GM18870 (cell line): ENCODE measurements around the gene KNDC1.
"Not testable (repeated sequence)": the region's sequence is repeated elsewhere in the genome, so short reads cannot be mapped to it uniquely, and the experiment has no call there.

Source experiments
- ATAC-seq: cut with Tn5 transposase; IDR thresholded peaks from one replicate; pipeline ENCODE4 v1.9.1; 2021; ENCODE audit warnings: moderate library complexity; ENCODE audit not compliant: unreplicated experiment

Gene KNDC1, protein sequence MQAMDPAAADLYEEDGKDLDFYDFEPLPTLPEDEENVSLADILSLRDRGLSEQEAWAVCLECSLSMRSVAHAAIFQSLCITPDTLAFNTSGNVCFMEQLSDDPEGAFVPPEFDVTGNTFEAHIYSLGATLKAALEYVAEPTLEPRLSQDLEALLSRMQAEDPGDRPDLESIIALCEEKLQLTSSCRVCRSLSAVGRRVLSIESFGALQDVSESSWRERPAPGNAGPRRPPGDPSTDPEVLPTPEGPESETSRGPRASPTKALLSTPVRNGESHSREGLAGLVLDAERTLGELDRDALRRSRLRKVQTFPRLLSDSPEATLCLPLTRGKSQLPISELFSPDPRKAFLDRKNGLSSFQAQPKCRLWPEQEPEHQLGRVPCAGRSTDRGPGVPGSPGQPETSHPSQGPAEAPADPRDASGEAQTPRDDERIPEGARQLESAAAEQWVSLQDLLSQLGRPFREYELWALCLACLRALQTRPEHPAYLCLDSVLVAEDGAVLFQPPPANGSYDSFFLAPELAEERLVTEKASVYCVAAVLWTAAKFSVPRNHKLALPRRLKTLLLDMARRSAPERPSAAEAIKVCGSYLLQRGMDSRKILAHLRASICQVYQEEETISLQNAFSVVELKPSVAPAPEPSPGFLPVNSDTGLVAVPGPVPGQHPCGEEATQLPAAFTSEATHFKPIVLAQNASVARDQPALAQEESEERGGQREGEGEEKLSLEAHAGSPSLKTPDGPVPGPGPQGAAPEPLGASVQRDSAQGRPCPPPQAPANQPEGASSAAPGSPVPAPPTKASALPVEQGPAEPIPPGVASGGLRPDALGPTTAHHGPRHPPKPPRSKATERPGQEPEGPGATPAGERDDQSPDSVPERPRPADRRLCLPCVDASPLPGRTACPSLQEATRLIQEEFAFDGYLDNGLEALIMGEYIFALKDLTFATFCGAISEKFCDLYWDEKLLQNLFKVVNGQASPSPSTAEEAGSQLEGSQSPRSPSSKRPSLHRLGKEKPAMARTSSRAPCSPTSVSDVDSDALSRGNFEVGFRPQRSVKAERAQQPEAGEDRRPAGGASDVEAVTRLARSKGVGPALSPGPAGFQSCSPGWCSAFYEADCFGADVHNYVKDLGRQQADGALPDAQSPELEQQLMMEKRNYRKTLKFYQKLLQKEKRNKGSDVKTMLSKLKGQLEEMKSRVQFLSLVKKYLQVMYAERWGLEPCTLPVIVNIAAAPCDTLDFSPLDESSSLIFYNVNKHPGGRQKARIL (N-terminal part only)

GRCh38 chr10:133159950-133160825, at the start of gene KNDC1:
Gene KNDC1 (plus strand): TSS chr10:133160219. CDS start chr10:133160468, 249 bp downstream.
- ATAC-seq = no peak

GRCh38 chr10:133110609-133111275, 49.3 kb upstream of the KNDC1 start:
- no peak for ATAC-seq

DNA sequence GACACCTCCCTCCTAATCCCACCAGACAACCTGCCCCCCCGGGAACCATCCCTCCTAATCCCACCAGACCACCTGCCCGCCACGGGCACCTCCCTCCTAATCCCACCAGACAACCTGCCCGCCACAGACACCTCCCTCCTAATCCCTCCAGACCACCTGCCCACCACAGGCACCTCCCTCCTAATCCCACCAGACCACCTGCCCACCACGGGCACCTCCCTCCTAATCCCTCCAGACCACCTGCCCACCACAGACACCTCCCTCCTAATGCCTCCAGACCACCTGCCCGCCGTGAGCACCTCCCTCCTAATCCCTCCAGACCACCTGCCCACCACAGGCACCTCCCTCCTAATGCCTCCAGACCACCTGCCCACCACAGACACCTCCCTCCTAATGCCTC, 48.4 kb upstream of the KNDC1 start:
- ATAC-seq = not testable (repeated sequence)

DNA sequence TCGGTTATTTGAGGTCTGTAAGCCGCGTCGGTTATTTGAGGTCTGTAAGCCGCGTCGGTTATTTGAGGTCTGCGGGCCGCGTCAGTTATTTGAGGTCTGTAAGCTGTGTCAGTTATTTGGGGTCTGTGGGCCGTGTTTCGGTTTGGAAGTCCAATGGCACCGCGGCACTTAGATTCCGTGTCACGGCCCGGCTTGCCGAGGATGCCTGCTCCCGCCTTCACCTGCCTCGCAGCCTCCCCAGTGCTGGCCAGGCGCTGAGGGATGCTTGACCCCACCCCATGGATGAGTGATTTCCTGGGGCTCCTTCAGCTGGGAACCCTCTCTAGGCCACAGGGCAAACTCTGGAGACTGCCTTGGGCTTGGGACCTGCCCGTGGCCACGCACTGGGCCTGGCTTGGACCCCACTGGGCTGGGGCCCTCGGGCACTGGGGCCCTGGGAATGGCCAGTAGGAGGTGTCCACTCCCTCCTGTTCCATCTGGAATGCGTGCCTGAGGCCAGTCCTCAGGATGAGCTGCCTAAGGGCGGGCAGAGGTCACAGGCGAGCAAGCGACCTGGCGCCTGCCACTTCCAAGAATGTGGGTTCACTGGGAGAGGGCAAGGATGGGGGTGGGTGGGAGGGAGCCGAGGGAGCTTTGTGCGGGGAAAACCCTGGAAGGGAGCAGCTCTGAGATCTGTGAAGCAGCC, 46.7 kb upstream of the KNDC1 start:
- ATAC-seq = no peak

GRCh38 chr10:133113847-133114246, 46.2 kb upstream of the KNDC1 start:
- ATAC-seq = no peak

DNA sequence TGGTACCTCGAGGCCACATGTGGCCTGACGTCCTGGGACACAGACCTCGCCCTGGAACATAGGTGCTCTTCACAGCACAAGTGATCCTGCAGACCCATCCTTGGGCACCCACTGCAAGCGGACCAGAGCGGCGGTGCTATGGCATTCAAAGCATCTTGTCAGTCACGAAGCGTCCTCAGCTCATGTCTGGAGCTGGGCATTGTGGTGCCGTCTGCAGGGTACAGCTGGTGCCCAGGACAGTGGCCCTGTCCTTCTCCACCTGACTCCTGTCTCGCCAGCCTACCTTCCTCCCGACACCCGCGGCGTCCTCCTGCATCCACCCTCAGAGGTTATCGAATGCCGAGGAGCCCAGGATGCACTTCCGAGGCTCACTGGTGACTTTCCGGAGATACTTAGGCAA, 45.8 kb upstream of the KNDC1 start:
- ATAC-seq = no peak

GRCh38 chr10:133114726-133115452, 45.1 kb upstream of the KNDC1 start:
- no peak for ATAC-seq

DNA sequence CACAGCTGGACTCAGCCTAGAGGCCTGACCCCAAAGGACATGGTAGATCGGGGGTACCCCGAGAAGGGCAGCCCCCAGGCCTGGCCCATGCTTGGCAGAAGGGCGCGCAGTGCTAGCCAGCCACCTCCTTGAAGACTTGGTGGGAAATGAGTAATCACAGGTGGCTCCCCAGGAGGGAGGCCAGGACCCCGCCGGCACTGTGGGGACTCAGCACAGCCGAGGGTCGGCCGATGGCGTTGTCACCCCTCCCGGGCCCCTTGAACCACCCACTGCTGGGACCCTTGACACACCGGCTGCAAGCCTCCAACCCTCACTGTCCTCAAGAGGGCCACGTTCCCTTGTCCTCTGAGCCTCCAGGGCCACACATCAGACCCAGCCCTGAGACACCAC, 44.6 kb upstream of the KNDC1 start:
- no peak for ATAC-seq

DNA sequence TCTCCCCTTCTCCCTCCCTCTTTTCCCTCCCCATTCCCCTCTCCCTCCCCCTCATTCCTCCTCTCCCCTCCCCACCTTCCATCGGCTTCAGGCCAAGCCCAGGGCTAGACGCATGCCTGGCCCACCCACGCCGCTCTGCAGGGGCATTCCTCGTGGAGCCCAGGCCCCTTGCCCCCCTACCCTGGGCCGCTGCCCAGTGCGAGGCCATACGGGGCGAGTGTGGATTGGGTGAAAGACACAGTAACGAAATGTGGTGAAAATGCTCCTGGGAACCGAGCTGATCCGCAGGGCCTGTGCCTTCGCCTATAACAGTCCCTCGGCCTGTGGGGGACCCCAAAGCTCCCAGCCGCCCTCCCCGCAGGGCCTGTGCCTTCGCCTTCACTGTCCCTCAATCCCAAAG, 44.0 kb upstream of the KNDC1 start:
- no peak for ATAC-seq

GRCh38 chr10:133116455-133116854, 43.6 kb upstream of the KNDC1 start:
- ATAC-seq = no peak

GRCh38 chr10:133117036-133117687, 42.9 kb upstream of the KNDC1 start:
- ATAC-seq = no peak

- ATAC-seq = no peak
Observed at GRCh38 chr10:133117688-133118071, 42.3 kb upstream of the KNDC1 start.

- ATAC-seq = no peak
Observed at GRCh38 chr10:133121479-133121878, 38.5 kb upstream of the KNDC1 start.

GRCh38 chr10:133122171-133122935, 37.7 kb upstream of the KNDC1 start:
- ATAC-seq = no peak

GRCh38 chr10:133123050-133123745, 36.8 kb upstream of the KNDC1 start:
- no peak for ATAC-seq

- ATAC-seq = no peak
Observed at GRCh38 chr10:133123746-133124356, 36.2 kb upstream of the KNDC1 start.
